BJ (cell line): ENCODE data around the gene GALNT17. TPM values are rescaled to one million over a fixed set of nuclear protein-coding genes. Genes with fewer than 3 reads are reported as not detected.

Source experiments
- CTCF ChIA-PET: fragments of 350-600 bp; formaldehyde crosslinking; extraction: SDS; loops from one replicate; lab custom pipeline; 2021; ENCODE audit warnings: antibody characterized with exemption, inconsistent platforms; lab: Yijun Ruan, JAX
- POLR2A ChIA-PET: fragments of 300-600 bp; sonication (Branson Sonifier 250); formaldehyde crosslinking; extraction: SDS; loops from one replicate; lab custom pipeline; 2021; ENCODE audit warnings: antibody characterized with exemption; lab: Charles Lee
- DNase-seq: peaks from one replicate; pipeline ENCODE4 v3.0.0-alpha.2; 2011; ENCODE audit warnings: low read depth
- H3K27me3 ChIP-seq: 2 replicates; pipeline ENCODE4 v1.6.0; 2011; ENCODE audit warnings: low read length; ENCODE audit not compliant: control insufficient read depth, insufficient read depth
- H3K36me3 ChIP-seq: 2 replicates; pipeline ENCODE4 v1.5.1; 2011; ENCODE audit warnings: low read length; ENCODE audit not compliant: control insufficient read depth, insufficient read depth
- H3K4me3 ChIP-seq: 2 replicates; pipeline ENCODE4 v1.5.1; 2011; ENCODE audit warnings: low read depth, mild to moderate bottlenecking, control low read depth, low read length
- polyA plus RNA-seq: library from polyadenylated mRNA; depleted of rRNA; stranded (reverse); fragments of >200 nt; gene quantifications from 2 replicates; pipeline ENCODE4 v1.2.3, GENCODE V29; 2011
- TF ChIP-seq, protein P1 (sequence below): IDR thresholded peaks from 2 replicates; pipeline ENCODE4 v1.5.1; 2011; ENCODE audit warnings: low read depth, mild to moderate bottlenecking, control low read depth, inconsistent platforms, low read length, moderate library complexity; ENCODE audit not compliant: insufficient read depth

The GALNT17 gene
- polyA plus RNA-seq, 1 experiment: not detected

- H3K27me3 ChIP-seq: no peaks in the 10 kb centered on the region
Measured at GRCh38 chr7:71290452-71290851, 158.5 kb downstream of the GALNT17 start.

GRCh38 chr7:71298378-71298777 is 166.4 kb downstream of the GALNT17 start:
- ChIA-PET CTCF (no interaction called here), POLR2A (no interaction called here)
- no peak for DNase-seq
- Histone ChIP-seq H3K4me3 (no peak overlapping the region), H3K27me3 (no peaks in the 10 kb centered on the region), H3K36me3 (no peaks in the 10 kb centered on the region)
- TF ChIP-seq, protein P1, sequence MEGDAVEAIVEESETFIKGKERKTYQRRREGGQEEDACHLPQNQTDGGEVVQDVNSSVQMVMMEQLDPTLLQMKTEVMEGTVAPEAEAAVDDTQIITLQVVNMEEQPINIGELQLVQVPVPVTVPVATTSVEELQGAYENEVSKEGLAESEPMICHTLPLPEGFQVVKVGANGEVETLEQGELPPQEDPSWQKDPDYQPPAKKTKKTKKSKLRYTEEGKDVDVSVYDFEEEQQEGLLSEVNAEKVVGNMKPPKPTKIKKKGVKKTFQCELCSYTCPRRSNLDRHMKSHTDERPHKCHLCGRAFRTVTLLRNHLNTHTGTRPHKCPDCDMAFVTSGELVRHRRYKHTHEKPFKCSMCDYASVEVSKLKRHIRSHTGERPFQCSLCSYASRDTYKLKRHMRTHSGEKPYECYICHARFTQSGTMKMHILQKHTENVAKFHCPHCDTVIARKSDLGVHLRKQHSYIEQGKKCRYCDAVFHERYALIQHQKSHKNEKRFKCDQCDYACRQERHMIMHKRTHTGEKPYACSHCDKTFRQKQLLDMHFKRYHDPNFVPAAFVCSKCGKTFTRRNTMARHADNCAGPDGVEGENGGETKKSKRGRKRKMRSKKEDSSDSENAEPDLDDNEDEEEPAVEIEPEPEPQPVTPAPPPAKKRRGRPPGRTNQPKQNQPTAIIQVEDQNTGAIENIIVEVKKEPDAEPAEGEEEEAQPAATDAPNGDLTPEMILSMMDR: no peak

More at GRCh38 chr7:71290452-71290851, 158.5 kb downstream of the GALNT17 start:
- ChIA-PET POLR2A (no interaction called here), CTCF (no interaction called here)
- Histone ChIP-seq H3K4me3 (no peak overlapping the region), H3K36me3 (no peaks in the 10 kb centered on the region)
- TF ChIP-seq, protein P1: no peak
- no peak for DNase-seq

- Histone ChIP-seq H3K27me3 (no peaks in the 10 kb centered on the region), H3K4me3 (no peak overlapping the region), H3K36me3 (no peaks in the 10 kb centered on the region)
- no peak for DNase-seq
- POLR2A ChIA-PET: no interaction called here
- TF ChIP-seq, protein P1: no peak
- CTCF ChIA-PET: no interaction called here
Measured at GRCh38 chr7:71300086-71300485, 168.1 kb downstream of the GALNT17 start.

DNA sequence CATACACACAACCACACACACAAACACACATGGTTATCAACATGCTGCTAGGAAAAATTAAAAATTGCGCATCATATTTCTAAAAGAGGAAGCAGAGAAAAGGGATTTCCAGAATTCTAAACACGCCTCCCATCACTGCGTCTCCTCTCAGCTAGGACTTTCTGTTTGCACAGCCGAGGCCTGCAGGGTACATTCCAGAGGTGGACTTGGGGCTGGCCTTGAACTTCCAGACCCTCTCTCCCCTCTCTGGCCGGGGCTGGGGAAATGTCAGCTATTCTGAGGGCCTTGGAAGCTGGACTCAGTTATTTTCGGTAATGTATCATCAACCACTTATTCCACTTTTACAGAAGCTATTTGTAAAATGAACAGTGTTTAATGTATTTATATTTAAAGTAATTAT is 168.7 kb downstream of the GALNT17 start:
- H3K27me3 ChIP-seq: no peaks in the 10 kb centered on the region
- CTCF ChIA-PET: no interaction called here
- TF ChIP-seq, protein P1: no peak
- no peaks in the 10 kb centered on the region for H3K36me3 ChIP-seq
- no peak for DNase-seq
- H3K4me3 ChIP-seq: no peak overlapping the region
- POLR2A ChIA-PET: no interaction called here

- CTCF ChIA-PET: no interaction called here
- Histone ChIP-seq H3K4me3 (no peak overlapping the region), H3K27me3 (no peaks in the 10 kb centered on the region), H3K36me3 (no peaks in the 10 kb centered on the region)
- POLR2A ChIA-PET: no interaction called here
- DNase-seq: no peak
- TF ChIP-seq, protein P1: no peak
Measured at GRCh38 chr7:71301167-71301566, 169.2 kb downstream of the GALNT17 start.
